Skeletal muscle tissue (tissue), 4 donors: ENCODE data around the gene SPC25. TPM values are rescaled to one million over a fixed set of nuclear protein-coding genes. Genes with fewer than 3 reads are reported as not detected.

Experiments used
- H3K27ac ChIP-seq: one replicate; pipeline ENCODE4 v1.7.0; 2013; ENCODE audit warnings: mild to moderate bottlenecking, low read depth, low read length, inconsistent platforms
- H3K27me3 ChIP-seq, 3 donors: one replicate each; pipeline ENCODE4 v1.7.0; 2013; ENCODE audit warnings: low read length in 3 of 3; ENCODE audit not compliant: control insufficient read depth in 3 of 3, insufficient read depth in 3 of 3
- H3K36me3 ChIP-seq, 3 donors: one replicate each; pipeline ENCODE4 v1.7.0; 2013; ENCODE audit warnings: low read length in 3 of 3; ENCODE audit not compliant: control insufficient read depth in 3 of 3, insufficient read depth in 3 of 3
- H3K4me1 ChIP-seq, 3 donors: one replicate each; pipeline ENCODE4 v1.7.0; 2013; ENCODE audit warnings: low read length in 3 of 3, mild to moderate bottlenecking in 3 of 3; ENCODE audit not compliant: control insufficient read depth in 3 of 3, insufficient read depth in 3 of 3
- H3K4me3 ChIP-seq, 3 donors: one replicate each; pipeline ENCODE4 v1.7.0; 2013; ENCODE audit warnings: low read length in 3 of 3
- H3K9ac ChIP-seq, 3 donors: one replicate each; pipeline ENCODE4 v1.7.0; 2013; ENCODE audit warnings: low read length in 3 of 3, mild to moderate bottlenecking in 3 of 3, moderate library complexity in 2 of 3, low read depth in 1 of 3
- H3K9me3 ChIP-seq, 3 donors: one replicate each; pipeline ENCODE4 v1.7.0; 2013; ENCODE audit warnings: low read length in 3 of 3; ENCODE audit not compliant: control insufficient read depth in 3 of 3
- total RNA-seq: library from RNA; depleted of rRNA; stranded (reverse); fragments of >200 nt; gene quantifications from one replicate; pipeline ENCODE4 v1.2.3, GENCODE V29; 2014
- donor health status: Osteomylitis.

SPC25 gene
- total RNA-seq, 1 donor from 2014 or later = 3.7 TPM

DNA sequence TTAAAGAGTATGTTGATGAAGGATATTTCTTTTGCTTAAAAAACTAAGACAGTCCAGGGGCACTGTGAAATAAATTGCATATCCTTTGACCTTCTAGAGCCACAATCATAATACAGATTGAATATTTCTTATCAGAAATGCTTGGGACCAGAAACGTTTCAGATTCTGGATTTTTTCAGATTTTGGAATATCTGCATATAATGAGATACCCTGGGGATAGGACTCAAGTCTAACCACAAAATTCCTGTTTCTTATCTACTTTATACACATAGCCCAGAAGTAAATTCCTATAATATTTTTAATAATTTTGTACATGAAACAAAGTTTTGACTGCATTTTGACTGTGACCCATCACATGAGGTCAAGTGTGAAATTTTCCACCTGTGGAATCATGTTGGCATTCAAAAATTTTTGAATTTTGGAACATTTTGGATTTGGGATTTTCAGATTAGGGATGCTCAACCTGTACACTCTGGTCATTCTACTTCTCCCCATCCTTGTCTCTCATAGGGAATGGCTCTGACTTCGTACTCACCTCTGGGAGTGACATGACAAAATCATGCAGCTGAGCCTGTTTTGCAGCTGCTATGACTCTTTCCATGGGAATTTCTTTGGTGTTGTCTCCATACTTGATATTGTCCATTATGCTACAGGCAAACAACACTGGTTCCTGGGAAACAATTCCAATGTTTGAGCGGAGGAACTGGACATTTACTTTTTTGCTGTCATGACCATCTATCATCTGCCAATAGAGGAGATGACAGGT is 36.6 kb upstream of the SPC25 start:
- no peak overlapping the region for H3K4me3 ChIP-seq
- no peak overlapping the region for H3K9ac ChIP-seq
- no peak overlapping the region for H3K27ac ChIP-seq
- no peaks in the 10 kb centered on the region for H3K9me3 ChIP-seq
- H3K27me3 ChIP-seq = peaks cover 0 to 5% (median 3%) of the 10 kb centered on the region in 3 donors
- no peaks in the 10 kb centered on the region for H3K36me3 ChIP-seq
- no peaks in the 10 kb centered on the region for H3K4me1 ChIP-seq

DNA sequence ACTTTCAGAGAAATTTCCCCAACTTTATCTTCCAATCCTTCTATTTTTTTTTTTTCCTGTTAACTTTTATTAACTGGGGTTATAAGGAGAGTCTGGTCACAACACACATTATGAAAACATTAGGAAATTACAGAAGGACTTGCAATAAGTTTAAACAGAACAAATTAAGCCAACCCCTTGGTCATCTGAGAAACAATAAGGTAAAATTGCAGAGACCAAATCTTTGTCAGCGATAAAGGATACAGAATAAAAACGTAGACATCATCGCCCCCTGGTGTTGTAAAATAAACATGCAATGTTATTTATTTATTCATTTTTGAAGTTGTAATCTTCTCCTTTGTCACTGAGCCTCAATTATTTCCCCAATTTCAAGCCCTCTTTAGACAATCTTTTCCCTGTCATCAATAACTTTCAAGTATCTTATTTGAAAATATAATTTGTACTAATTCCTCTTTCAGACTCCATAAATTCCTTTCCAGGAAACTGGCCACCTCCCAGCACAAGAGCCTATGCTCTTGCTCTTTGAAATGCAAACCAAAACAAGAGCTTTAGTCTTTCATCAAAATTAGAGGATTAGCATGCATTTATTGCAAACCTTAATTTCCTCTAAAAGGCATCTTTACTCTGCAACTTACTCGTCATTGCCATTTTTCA is 30.4 kb upstream of the SPC25 start:
- H3K4me1 ChIP-seq = no peaks in the 10 kb centered on the region
- peaks cover 0 to 2% (median 0%) of the 10 kb centered on the region in 3 donors for H3K27me3 ChIP-seq
- no peak overlapping the region for H3K4me3 ChIP-seq
- no peaks in the 10 kb centered on the region for H3K36me3 ChIP-seq
- peaks cover 0 to 2% (median 1%) of the 10 kb centered on the region in 3 donors for H3K9me3 ChIP-seq
- no peak overlapping the region for H3K27ac ChIP-seq
- no peak overlapping the region for H3K9ac ChIP-seq

DNA sequence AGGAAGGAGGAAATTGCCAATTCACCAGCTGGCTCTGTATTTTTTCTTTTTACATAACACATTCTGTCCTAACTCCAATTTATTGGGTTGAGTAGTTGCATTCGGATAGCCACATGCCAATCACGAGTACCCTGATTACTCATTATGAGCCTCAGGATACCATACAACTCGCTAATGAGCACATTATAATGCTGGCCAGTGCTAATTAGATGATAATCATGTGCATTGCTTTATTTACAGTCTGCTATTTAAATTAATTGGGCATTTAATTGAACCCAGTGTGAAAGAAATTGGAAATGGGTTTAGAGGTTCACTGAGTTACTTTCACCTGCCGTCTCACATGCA is 26.1 kb upstream of the SPC25 start:
- Histone ChIP-seq H3K9ac (no peak overlapping the region), H3K27ac (no peak overlapping the region)

DNA sequence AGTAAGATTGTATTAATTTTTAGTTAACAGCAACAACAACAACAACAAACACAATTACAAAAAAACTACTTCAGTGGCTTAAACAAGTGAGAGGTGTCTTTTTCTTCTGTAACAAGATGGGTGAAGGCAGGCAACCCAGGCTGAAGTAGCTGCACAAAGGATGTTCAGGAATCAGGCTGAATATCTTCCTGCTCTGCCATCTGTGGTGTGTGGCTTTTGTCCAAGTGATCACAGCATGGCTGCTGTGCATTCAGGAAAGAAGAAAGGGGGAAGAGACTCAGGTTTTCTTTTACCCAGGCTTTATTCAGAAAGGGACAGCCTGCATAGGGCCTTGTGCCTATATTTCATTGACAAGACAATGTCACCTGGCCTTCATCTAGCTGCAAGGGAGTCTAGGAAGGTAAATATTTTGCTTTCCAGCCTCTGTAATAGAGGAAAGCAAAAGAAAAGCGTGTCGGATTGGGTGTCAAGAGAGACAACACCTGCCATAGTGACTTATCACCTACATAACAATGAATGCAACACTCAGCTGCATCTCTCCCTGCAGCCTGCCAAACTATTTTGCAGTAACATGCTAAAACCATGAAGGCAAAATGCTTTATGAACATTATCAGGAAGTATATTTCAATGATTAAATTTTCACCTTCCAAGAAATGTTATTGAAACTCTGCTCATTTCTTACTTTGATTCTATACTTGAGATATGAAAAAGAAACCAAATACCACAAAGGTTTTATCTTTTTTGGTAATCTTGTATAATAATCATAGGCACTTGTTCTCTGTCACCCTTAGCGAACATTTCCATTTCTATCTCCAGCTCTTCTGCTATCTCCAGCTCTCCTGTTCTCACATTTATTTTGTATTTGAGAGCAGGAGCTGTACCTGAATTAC is 25.5 kb upstream of the SPC25 start:
- H3K9ac ChIP-seq = no peak overlapping the region
- peaks cover 4 to 9% (median 8%) of the 10 kb centered on the region in 3 donors for H3K4me1 ChIP-seq
- H3K36me3 ChIP-seq = no peaks in the 10 kb centered on the region
- H3K9me3 ChIP-seq = peaks cover 0 to 5% (median 2%) of the 10 kb centered on the region in 3 donors
- H3K4me3 ChIP-seq = no peak overlapping the region
- no peak overlapping the region for H3K27ac ChIP-seq
- H3K27me3 ChIP-seq = no peaks in the 10 kb centered on the region

More for the DNA sequence above, 26.1 kb upstream of the SPC25 start:
- H3K9me3 ChIP-seq = peaks cover 0 to 5% (median 2%) of the 10 kb centered on the region in 3 donors
- H3K4me3 ChIP-seq = no peak overlapping the region
- H3K4me1 ChIP-seq = peaks cover 4 to 9% (median 8%) of the 10 kb centered on the region in 3 donors
- no peaks in the 10 kb centered on the region for H3K27me3 ChIP-seq
- no peaks in the 10 kb centered on the region for H3K36me3 ChIP-seq

DNA sequence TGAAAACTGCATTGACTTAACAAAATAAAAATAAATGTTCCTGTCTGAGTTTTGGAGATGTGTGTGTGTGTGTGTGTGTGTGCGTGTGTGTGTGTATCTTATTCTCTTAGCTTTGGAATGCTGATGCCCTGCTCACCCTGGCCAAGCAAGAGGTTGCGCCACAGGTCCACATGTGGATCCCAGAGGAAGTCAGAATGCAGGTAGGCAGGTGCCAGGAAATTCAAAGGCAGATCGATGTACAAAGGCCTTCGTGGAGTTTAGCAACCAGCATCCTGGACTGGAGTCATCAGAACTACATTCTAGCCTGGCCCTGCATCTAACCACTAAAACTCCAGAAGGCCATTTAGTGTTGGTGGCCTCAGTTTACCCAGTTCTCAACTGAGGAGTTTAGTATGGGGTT is 23.3 kb upstream of the SPC25 start:
- H3K9ac ChIP-seq = peak overlapping the region in 1 of 3 donors; percentile 7
- H3K27me3 ChIP-seq = no peaks in the 10 kb centered on the region
- H3K9me3 ChIP-seq = peaks cover 0 to 5% (median 2%) of the 10 kb centered on the region in 3 donors
- no peak overlapping the region for H3K27ac ChIP-seq
- H3K4me3 ChIP-seq = peak overlapping the region in 1 of 3 donors; percentile 20
- H3K4me1 ChIP-seq = peaks cover 4 to 9% (median 8%) of the 10 kb centered on the region in 3 donors
- H3K36me3 ChIP-seq = no peaks in the 10 kb centered on the region

DNA sequence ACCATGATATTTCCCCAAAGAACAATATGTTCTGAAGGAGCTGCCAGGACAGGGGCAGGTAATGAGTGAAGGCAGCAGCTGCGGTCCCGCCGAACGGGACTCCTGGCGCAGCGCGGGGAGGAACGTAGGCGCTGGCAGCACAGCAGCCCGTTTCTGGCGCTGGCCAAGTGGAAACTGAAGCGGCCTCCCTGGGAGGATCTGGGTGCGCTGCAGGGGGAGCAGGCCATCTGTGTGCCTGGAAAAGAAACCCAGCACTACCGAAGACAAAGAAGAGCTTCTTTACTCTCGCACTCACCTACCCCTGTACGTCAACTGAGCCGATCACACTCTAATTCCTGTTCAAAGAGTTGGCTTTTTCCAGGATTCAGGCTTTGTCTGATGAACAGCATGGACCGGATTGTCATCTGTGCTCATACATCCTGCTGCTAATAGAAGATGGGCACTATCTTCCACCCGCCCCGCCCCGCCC is 22.7 kb upstream of the SPC25 start:
- Histone ChIP-seq H3K4me3 (peak overlapping the region; percentile 55 to 68 (median 64)), H3K27me3 (no peaks in the 10 kb centered on the region), H3K9me3 (peaks cover 0 to 5% (median 2%) of the 10 kb centered on the region in 3 donors), H3K9ac (peak overlapping the region in 2 of 3 donors; percentile 54 to 67), H3K4me1 (peaks cover 4 to 9% (median 8%) of the 10 kb centered on the region in 3 donors), H3K27ac (no peak overlapping the region), H3K36me3 (no peaks in the 10 kb centered on the region)

DNA sequence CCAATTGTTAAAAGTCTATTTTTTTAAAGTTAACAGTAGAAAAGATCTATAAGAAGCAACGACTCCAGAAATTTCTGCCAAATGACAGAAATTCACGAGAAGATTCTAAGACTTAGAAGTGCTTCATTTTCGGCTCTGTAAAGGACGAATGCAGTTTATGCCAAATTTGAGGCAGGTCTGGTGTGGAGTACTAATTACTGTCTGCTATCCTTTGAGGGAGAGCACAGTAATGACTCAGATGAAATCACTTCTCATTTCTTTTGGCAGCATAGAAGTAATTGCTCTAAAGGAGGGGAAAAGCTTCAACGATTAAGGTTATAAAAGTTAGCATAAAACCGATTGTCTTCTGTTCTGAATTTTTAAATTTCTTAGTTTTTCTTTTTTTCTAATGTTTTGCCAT is 22.2 kb upstream of the SPC25 start:
- peaks cover 0 to 5% (median 2%) of the 10 kb centered on the region in 3 donors for H3K9me3 ChIP-seq
- peak overlapping the region in 1 of 3 donors; percentile 54 for H3K9ac ChIP-seq
- no peak overlapping the region for H3K27ac ChIP-seq
- peak overlapping the region in 1 of 3 donors; percentile 64 for H3K4me3 ChIP-seq
- no peaks in the 10 kb centered on the region for H3K36me3 ChIP-seq
- no peaks in the 10 kb centered on the region for H3K27me3 ChIP-seq
- peaks cover 4 to 9% (median 8%) of the 10 kb centered on the region in 3 donors for H3K4me1 ChIP-seq

DNA sequence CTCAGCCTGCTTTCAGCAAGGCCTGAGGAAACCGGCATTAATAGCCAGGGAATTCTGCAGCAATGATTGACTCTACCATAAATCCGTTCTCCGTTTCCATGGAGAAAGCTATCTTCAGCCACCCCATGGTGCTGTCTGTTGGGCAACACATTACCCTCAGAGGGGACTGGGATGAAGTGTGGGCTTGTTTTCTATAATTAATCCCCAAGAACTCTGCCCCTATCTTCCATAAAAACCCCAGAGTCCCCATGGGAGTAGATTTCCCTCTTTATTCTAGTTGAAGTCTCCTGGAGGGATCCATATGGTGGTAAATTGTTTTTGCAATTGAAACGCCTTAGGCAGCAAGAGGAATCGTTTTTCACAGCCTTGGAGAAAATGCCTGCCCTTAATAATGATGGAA is 20.1 kb upstream of the SPC25 start:
- no peak overlapping the region for H3K9ac ChIP-seq
- H3K4me3 ChIP-seq = no peak overlapping the region
- no peak overlapping the region for H3K27ac ChIP-seq
- H3K9me3 ChIP-seq = peaks cover 0 to under 1% (median 0%) of the 10 kb centered on the region in 3 donors
- no peaks in the 10 kb centered on the region for H3K36me3 ChIP-seq
- peaks cover 4 to 9% (median 8%) of the 10 kb centered on the region in 3 donors for H3K4me1 ChIP-seq
- no peaks in the 10 kb centered on the region for H3K27me3 ChIP-seq

DNA sequence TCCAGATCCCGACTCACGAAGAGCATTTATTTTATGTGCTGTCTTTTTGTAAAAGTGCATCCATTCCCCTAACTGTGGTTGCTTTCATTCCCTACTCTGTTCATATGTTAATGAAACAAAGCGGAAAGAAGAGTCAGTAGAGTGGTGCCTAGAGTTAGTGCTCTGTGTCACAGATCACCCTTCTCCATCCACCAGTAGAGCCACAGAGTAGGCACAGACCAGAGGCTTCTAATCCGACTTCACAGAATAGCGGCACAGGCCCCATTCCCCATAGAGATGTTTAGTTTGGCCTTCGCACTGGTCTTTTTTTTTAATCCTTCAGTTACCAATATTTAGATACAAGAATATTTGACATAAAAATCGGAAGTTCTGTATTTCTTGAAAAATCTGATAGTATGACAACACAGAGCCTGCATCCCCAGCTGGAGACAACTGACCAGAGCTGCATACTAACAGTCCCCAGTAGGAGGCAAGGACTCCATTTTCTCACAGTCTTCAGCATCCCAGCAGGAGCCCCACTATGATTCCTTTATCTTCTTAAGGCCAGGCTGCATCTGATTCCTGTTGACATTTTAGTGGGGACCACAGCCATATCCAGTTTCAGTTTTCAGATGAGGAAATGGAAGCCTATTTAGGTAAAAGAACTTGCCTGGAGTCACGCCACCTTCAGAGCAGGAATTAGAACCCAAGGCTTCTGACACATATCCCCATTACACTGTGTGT is 17.9 kb upstream of the SPC25 start:
- H3K27me3 ChIP-seq = no peaks in the 10 kb centered on the region
- no peak overlapping the region for H3K9ac ChIP-seq
- H3K27ac ChIP-seq = no peak overlapping the region
- H3K4me3 ChIP-seq = no peak overlapping the region
- H3K4me1 ChIP-seq = peaks cover 3 to 4% (median 4%) of the 10 kb centered on the region in 3 donors
- H3K9me3 ChIP-seq = no peaks in the 10 kb centered on the region
- H3K36me3 ChIP-seq = no peaks in the 10 kb centered on the region
